H1 (cell line): ENCODE results near the gene GMPR2.

Experiments used
- CEBPB ChIP-seq: IDR thresholded peaks from 2 replicates; pipeline ENCODE4 v1.6.1; 2012; ENCODE audit warnings: low read depth, low read length
- CTCF ChIP-seq, 3 experiments: IDR thresholded peaks; 1 replicate in 2 of 3; 2 replicates in 1 of 3; pipeline versions ENCODE4 v1.5.1 to v1.6.1; 2011; ENCODE audit warnings: low read length in 3 of 3, mild to moderate bottlenecking in 3 of 3, inconsistent platforms in 2 of 3, low read depth in 1 of 3, moderate library complexity in 1 of 3; ENCODE audit not compliant: insufficient read depth in 1 of 3; ENCODE audit errors: control extremely low read depth in 1 of 3
- JUND ChIP-seq: IDR thresholded peaks from 2 replicates; pipeline ENCODE4 v1.6.1; 2011; ENCODE audit warnings: mild to moderate bottlenecking, improper control_type of control experiment, low read length
- POLR2AphosphoS5 ChIP-seq: IDR thresholded peaks from 2 replicates; pipeline ENCODE4 v1.6.1; 2011; ENCODE audit warnings: low read depth, low read length
- RNF2 ChIP-seq: fragments of 200-900, 300-1000 bp; sonication (generic); IDR thresholded peaks from 2 replicates; pipeline ENCODE4 v1.7.1; 2016; ENCODE audit warnings: borderline replicate concordance, low read depth, mild to moderate bottlenecking, antibody characterized with exemption, low read length; ENCODE audit not compliant: poor library complexity, severe bottlenecking; ENCODE audit errors: missing control alignments
- TAF1 ChIP-seq: IDR thresholded peaks from 2 replicates; pipeline ENCODE4 v1.6.1; 2011; ENCODE audit warnings: mild to moderate bottlenecking, low read depth, low read length
- USF2 ChIP-seq: IDR thresholded peaks from 2 replicates; pipeline ENCODE4 v1.6.1; 2011; ENCODE audit warnings: low read length, improper control_type of control experiment
- TF ChIP-seq, protein P1 (sequence below): IDR thresholded peaks from 2 replicates; pipeline ENCODE4 v1.6.1; 2012; ENCODE audit warnings: inconsistent platforms

DNA sequence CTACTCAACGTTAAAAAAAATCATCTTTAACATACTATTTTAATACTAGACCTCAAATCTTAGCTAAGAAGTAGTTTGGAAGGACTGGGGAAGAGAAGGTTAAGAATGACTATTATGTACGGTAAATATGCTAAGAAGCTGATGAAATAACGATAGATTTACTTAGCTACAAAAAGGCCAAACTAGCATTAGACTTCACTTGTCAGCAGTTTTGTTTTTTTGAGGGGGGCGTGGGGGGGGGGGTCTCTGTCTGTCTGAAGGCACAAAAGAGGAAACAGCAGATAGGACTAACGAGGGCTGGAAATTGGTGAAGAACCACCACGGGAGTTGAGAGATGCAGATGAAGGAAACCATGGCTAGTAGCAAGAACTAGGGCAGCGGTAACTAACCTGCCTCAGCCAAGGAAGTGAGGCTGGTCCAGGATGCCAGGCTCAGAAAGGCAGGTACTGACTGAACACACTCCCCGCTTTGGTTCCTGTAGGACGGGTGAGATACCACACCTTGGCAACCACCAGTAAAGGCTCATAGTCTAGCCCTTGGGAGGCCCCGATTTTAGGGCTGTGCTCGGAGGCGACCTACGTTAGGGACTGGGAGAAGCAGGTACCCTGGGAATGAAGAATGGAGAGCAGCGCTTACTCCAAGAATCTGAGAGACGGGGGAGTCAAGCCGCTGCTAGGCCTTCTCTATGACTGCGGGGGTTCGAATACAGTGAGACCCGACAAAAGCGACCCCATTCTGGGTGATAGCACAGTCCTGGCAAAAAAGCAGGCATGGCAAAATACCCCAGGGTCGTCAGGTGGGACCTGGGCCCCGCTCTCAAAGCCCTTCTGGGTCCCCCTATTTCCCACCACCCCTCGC is 1.2 kb upstream of the GMPR2 start:
- TF ChIP-seq TAF1 (no peak), RNF2 (no peak), JUND (no peak), CTCF (IDR thresholded peaks at IDR 0.05; ENCODE audit: control extremely low read depth in 1 of 3, insufficient read depth in 1 of 3, low read depth in 1 of 3, low read length in 3 of 3) (no peak), POLR2AphosphoS5 (no peak), USF2 (no peak), CEBPB (no peak)
- TF ChIP-seq, protein P1, sequence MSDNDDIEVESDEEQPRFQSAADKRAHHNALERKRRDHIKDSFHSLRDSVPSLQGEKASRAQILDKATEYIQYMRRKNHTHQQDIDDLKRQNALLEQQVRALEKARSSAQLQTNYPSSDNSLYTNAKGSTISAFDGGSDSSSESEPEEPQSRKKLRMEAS, result no peak
